ENCODE results near the gene CORO6. TPM values are rescaled to one million over a fixed set of nuclear protein-coding genes. Genes with fewer than 3 reads are reported as not detected.

The CORO6 gene
- total and polyA plus RNA-seq, 2 of the 4 experiments (the other 2 are of a cell fraction) = 3.4 to 7.6 TPM

DNA sequence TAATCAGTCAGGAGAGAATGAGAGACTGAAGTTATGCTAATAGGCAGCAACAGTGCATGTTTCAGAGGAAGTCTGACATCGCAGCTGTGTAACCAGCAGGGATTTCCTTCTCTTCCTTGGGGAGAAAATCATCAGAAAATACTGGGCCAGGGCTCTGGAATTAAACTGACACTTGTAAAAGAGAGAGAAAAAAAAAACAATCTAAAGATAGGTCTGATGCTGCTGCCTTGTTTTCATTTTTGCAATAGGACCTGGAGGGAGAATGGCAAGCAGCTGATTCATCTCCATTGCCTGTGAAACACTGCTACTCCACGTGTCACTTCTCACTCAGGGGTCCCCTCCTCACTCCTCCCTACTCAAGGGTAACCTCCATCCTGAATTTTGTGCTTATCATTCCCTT lies 17.7 kb upstream of the CORO6 start:
- H2BK15ac ChIP-seq (ENCODE audit: low read depth, low read length) = no peak overlapping the region
- H4K5ac ChIP-seq (ENCODE audit: low read depth, low read length) = no peak overlapping the region
- dilution Hi-C loops (cut with HindIII; ENCODE audit: low sequenced_read_pairs, unreplicated experiment) = no loop called here
- H2BK20ac ChIP-seq (ENCODE audit: low read depth, low read length) = no peak overlapping the region
- H2BK120ac ChIP-seq (ENCODE audit: low read depth, low read length) = no peak overlapping the region
- no peak overlapping the region for H2AFZ ChIP-seq (replicated peaks; ENCODE audit: low read length, poor library complexity)
- TF ChIP-seq RFX5 (IDR thresholded peaks at IDR 0.05; ENCODE audit: low read depth, low read length) (no peak), POLR2A (IDR thresholded peaks at IDR 0.05; ENCODE audit: low read depth, low read length) (no peak), CEBPB (IDR thresholded peaks at IDR 0.05; ENCODE audit: low read depth, low read length) (peak; percentile 42; the same call in 1 of the 2 replicates), RAD21 (IDR thresholded peaks at IDR 0.05; ENCODE audit: low read length) (no peak), MXI1 (IDR thresholded peaks at IDR 0.05; ENCODE audit: borderline replicate concordance, low read depth, low read length) (peak; percentile 62; the same call in 1 of the 2 replicates), RCOR1 (IDR thresholded peaks at IDR 0.05; ENCODE audit: insufficient replicate concordance, low read length) (no peak), FOS (IDR thresholded peaks at IDR 0.05; ENCODE audit: low read depth, low read length) (no peak), CHD1 (IDR thresholded peaks at IDR 0.05; ENCODE audit: low read depth, low read length) (no peak), MAZ (IDR thresholded peaks at IDR 0.05; ENCODE audit: borderline replicate concordance, low read depth, low read length) (0 out of 2 replicates have a peak, but pooled peaks have one; percentile 25), NFE2L2 (IDR thresholded peaks at IDR 0.05; ENCODE audit: low read depth, low read length) (no peak), BHLHE40 (IDR thresholded peaks at IDR 0.05; ENCODE audit: low read depth, low read length) (peak; percentile 35; the same call in 1 of the 2 replicates), SMC3 (IDR thresholded peaks at IDR 0.05; ENCODE audit: low read depth, low read length) (no peak)
- TF ChIP-seq, protein P1, sequence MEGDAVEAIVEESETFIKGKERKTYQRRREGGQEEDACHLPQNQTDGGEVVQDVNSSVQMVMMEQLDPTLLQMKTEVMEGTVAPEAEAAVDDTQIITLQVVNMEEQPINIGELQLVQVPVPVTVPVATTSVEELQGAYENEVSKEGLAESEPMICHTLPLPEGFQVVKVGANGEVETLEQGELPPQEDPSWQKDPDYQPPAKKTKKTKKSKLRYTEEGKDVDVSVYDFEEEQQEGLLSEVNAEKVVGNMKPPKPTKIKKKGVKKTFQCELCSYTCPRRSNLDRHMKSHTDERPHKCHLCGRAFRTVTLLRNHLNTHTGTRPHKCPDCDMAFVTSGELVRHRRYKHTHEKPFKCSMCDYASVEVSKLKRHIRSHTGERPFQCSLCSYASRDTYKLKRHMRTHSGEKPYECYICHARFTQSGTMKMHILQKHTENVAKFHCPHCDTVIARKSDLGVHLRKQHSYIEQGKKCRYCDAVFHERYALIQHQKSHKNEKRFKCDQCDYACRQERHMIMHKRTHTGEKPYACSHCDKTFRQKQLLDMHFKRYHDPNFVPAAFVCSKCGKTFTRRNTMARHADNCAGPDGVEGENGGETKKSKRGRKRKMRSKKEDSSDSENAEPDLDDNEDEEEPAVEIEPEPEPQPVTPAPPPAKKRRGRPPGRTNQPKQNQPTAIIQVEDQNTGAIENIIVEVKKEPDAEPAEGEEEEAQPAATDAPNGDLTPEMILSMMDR (conservative IDR thresholded peaks at IDR 0.05; ENCODE audit: low read depth, low read length) = no peak
- TF ChIP-seq, protein P2, sequence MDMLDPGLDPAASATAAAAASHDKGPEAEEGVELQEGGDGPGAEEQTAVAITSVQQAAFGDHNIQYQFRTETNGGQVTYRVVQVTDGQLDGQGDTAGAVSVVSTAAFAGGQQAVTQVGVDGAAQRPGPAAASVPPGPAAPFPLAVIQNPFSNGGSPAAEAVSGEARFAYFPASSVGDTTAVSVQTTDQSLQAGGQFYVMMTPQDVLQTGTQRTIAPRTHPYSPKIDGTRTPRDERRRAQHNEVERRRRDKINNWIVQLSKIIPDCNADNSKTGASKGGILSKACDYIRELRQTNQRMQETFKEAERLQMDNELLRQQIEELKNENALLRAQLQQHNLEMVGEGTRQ (IDR thresholded peaks at IDR 0.05; ENCODE audit: low read depth, low read length) = 0 out of 2 replicates have a peak, but pooled peaks have one; percentile 8
- TF ChIP-seq, protein P3, sequence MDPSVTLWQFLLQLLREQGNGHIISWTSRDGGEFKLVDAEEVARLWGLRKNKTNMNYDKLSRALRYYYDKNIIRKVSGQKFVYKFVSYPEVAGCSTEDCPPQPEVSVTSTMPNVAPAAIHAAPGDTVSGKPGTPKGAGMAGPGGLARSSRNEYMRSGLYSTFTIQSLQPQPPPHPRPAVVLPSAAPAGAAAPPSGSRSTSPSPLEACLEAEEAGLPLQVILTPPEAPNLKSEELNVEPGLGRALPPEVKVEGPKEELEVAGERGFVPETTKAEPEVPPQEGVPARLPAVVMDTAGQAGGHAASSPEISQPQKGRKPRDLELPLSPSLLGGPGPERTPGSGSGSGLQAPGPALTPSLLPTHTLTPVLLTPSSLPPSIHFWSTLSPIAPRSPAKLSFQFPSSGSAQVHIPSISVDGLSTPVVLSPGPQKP (IDR thresholded peaks at IDR 0.05; ENCODE audit: borderline replicate concordance, low read depth, low read length) = no peak
- DNase-seq (peak; percentile 74), ATAC-seq (ENCODE audit: low read depth) (peak; percentile 18)
- no peak overlapping the region for H2AK9ac ChIP-seq (replicated peaks; ENCODE audit: low read depth, low read length, poor library complexity)
- no peak overlapping the region for H3K23ac ChIP-seq (ENCODE audit: low read depth, low read length)
- H3K9me1 ChIP-seq (ENCODE audit: insufficient read depth, low read length) = peaks cover 5% of the 10 kb centered on the region
- intact Hi-C loops (cut with micrococcal nuclease) = no loop called here
- POLR2A ChIA-PET (ENCODE audit: unreplicated experiment) = no interaction called here
- H4K8ac ChIP-seq (ENCODE audit: low read depth in 2 of 2, low read length in 2 of 2) = no peak overlapping the region; a peak in 1 of 4 replicates
- no peak overlapping the region for H3K9ac ChIP-seq (ENCODE audit: low read depth, low read length)
- 0 out of 2 replicates have a peak overlapping the region, but pooled peaks have one; percentile 6 for H3K14ac ChIP-seq (replicated peaks; ENCODE audit: low read depth, low read length)
- no peak overlapping the region for H3K56ac ChIP-seq (ENCODE audit: extremely low read depth, insufficient read depth, low read length)
- peaks cover 6% of the 10 kb centered on the region; the same call in 1 of the 2 replicates for H3K36me3 ChIP-seq (ENCODE audit: control insufficient read depth, insufficient read depth, low read length)
- H3K4me1 ChIP-seq (ENCODE audit: control insufficient read depth, insufficient read depth, low read length) = peaks cover 20% of the 10 kb centered on the region
- H3K27me3 ChIP-seq (ENCODE audit: control insufficient read depth, insufficient read depth, low read length) = no peaks in the 10 kb centered on the region
- H3K4me3 ChIP-seq (ENCODE audit: insufficient read depth, low read depth, low read length) = no peak overlapping the region
- H2BK5ac ChIP-seq (ENCODE audit: low read depth, low read length, poor library complexity, severe bottlenecking) = peak overlapping the region; percentile 57
- no peaks in the 10 kb centered on the region for H3K9me3 ChIP-seq (ENCODE audit: control insufficient read depth, insufficient read depth, low read length)
- in situ Hi-C loops (cut with MboI; ENCODE audit: low sequenced_read_pairs) = loop anchor here (5.0 to 10.0 kb wide), 2 partner anchors 137 to 294 kb away; partner anchors contain the start of gene SSH2
- CTCF ChIA-PET = interaction anchor here (1.0 to 3.7 kb wide), 5 partner anchors 22 to 291 kb away, joined by 3 to 32 read pairs (median 10); no protein-coding TSS in a partner anchor
- H3K79me1 ChIP-seq (ENCODE audit: low read depth in 1 of 2, low read length in 2 of 2) = peaks cover 0 to 6% of the 10 kb centered on the region in 2 experiments; a peak in 1 of 4 replicates
- 0 out of 2 replicates have a peak overlapping the region, but pooled peaks have one; percentile 4 for H3K18ac ChIP-seq (ENCODE audit: low read depth, low read length)
- H3K27ac ChIP-seq (ENCODE audit: insufficient read depth, low read length) = peak overlapping the region; percentile 48; the same call in 1 of the 2 replicates
- WGBS, 2 experiments (ENCODE audit: extremely low coverage in 2 of 2, insufficient read length in 1 of 2) = no CpG with 5 or more reads among the region's 2 CpGs
- no peaks in the 10 kb centered on the region for H4K20me1 ChIP-seq (ENCODE audit: insufficient read depth, low read length)
- no peak overlapping the region for H4K91ac ChIP-seq (ENCODE audit: insufficient read depth, low read depth, low read length)
- 0 out of 2 replicates have a peak overlapping the region, but pooled peaks have one; percentile 32 for H3K4ac ChIP-seq (ENCODE audit: low read depth, low read length)
- H2AK5ac ChIP-seq (ENCODE audit: low read depth, low read length) = no peak overlapping the region
- H3K4me2 ChIP-seq (ENCODE audit: low read depth, low read length) = peak overlapping the region; percentile 37; the same call in 1 of the 2 replicates
- no TSS peak for BruUV-seq (replicated peaks)
